ENCODE results near the gene THSD7B.

The THSD7B gene

DNA sequence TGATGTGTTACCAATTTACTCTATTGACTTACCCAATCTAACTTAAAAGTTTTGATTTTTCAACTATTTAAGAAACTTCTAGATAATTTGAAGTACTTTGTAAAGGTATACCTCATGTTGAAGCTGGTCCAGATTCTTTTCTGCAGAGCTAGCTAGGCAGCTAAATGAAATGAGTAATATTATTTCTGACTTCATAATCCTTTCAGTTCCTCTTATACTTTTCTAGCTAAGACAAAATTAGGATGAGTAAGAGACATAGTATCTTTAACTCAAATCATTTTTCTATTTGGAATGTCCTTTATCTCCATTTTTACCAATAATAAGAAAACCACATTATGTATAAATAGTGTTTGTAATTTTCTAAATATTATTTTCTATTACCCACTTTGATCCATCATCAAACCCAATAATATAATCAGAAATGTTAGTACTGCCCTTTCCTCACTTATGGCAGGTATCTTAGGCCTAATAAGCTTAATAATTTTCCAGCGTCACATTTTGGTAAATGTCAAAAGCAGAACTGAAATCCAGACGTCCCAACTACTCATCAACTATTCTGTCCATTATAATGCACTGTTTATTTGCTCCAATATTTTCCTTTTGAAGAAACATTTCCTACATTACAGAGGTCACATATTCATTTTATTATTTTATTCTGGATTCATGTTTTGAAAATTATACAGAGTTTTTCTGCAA, 456.6 kb downstream of the THSD7B start:
- H3K27ac ChIP-seq: no peak overlapping the region

GRCh38 chr2:137223722-137224121, 458.4 kb downstream of the THSD7B start:
- Histone ChIP-seq H3K4me3 (no peak overlapping the region), H3K27ac (no peak overlapping the region)

More for the DNA sequence above, 456.6 kb downstream of the THSD7B start:
- no peak overlapping the region for H3K4me3 ChIP-seq

DNA sequence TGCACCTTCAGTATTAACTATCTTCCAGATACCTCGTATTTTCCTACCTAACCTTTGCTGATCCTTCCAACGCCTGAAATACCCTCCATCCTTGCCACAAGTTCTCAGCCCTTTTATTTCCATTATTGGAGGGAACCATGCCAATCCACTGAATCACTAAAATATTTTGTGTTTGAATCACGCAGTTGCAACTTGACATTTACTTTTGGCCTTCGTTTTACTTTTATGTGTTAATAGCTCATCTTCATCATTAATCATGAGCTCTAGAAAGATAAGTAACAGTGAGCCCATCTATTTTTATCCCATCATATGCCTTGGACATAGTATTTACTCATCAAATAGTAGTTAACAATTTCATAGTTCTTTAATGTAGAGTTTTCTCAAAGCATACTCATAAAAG, 463.2 kb downstream of the THSD7B start:
- no peak overlapping the region for H3K27ac ChIP-seq
- H3K4me3 ChIP-seq: no peak overlapping the region

- Histone ChIP-seq H3K4me3 (no peak overlapping the region), H3K27ac (no peak overlapping the region)
Measured at GRCh38 chr2:137229834-137230233, 464.5 kb downstream of the THSD7B start.

- no peak overlapping the region for H3K4me3 ChIP-seq
- H3K27ac ChIP-seq: no peak overlapping the region
Measured at GRCh38 chr2:137231628-137232027, 466.3 kb downstream of the THSD7B start.

DNA sequence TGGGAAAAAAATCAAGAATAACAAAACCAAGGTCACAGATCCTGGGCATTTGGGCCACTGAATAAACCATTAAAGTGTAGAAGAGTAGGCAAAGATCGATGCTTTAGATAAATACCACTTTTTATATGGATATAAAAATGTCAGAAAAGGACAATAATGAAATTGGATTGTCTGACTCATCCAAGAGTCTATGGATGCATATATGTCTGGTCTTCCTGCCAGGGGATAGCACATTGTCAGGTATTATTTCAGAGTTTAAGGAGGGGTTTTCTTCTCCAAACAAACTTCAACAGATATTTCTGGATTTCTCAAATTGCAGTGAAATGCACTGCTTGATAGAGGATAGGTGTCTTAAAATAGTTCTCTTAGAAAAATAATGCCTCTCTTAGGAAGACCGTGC, 466.7 kb downstream of the THSD7B start:
- H3K4me3 ChIP-seq: no peak overlapping the region
- no peak overlapping the region for H3K27ac ChIP-seq

DNA sequence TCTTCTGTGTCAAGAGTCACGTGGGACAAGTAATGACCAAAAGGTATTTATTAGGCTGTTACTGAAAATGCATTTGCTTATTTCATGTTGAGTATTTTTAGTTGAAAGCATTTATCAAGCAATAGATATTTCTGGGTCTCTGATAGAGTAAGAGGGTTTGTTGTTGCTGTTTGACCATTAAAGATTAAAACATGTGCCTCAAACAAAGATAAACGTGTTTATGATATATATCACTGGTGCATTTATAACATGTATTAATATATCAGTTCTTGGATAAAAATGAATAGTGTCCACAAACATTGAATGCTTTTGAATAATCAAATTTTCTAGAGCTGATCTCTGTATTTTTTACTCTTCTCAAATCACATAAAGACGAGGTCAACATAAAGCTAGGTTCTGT, 467.7 kb downstream of the THSD7B start:
- Histone ChIP-seq H3K27ac (no peak overlapping the region), H3K4me3 (no peak overlapping the region)

DNA sequence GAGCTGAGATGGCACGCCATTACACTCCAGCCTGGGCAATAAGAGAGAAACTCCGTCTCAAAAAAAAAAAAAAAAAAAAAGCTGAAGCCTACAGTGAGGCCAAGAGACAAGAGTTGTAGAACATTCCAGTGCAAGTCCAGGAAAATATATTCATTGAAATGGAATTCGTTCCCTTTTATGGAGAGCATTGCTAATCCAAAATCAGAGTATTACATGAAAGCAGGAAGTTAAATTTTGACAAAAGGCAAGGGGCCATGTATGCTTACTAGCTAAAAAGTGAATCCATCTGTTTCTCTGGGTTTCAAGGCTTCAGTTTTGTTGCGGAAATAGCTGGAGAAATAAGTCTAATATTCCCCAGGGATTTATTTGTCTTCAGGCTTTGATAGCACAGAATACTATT, 471.7 kb downstream of the THSD7B start:
- peak overlapping the region in 1 of 21 experiments; percentile 15 for H3K27ac ChIP-seq
- no peak overlapping the region for H3K4me3 ChIP-seq

GRCh38 chr2:137238065-137238464, 472.7 kb downstream of the THSD7B start:
- peak overlapping the region in 1 of 21 experiments; percentile 9 for H3K27ac ChIP-seq
- no peak overlapping the region for H3K4me3 ChIP-seq

GRCh38 chr2:137249463-137250130, 484.3 kb downstream of the THSD7B start:
- Histone ChIP-seq H3K27ac (no peak overlapping the region), H3K4me3 (no peak overlapping the region)

DNA sequence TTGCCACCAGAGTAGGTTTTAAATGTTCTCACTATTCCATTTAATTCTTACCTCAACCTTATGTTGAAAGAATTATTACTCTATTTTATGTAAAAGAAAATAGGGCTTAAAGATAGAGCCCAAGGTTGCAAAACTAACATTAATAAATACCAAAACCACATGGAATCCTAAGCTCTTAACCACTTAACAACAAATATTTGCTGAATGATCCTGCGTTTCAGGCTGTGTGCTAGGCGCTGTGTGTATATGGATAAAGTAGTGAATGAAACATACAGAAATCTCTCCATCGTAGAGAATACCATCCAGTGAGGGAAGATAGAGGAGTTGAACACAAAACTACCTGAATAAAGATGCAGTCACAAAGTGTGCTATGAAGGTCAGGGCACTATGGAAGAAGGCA, 485.1 kb downstream of the THSD7B start:
- H3K27ac ChIP-seq: no peak overlapping the region
- H3K4me3 ChIP-seq: no peak overlapping the region

DNA sequence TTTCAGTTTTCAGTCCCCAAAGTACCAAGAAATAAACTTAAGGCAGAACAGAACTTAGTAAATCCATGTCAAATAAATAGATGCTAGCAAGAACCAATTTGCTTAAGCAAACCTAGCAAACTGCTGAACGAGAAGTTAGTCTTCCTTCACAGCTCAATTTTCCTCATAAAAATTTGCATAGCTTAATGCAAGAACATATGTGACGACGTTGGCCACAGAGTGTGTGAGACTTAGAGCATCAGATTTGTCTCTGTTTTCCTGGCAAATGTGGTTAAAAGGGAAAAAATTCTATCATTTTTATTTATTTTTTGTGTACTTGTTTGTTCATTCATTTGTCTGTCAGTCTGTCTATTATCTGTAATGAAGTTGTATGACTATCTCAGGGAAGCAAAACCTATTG, 485.7 kb downstream of the THSD7B start:
- H3K27ac ChIP-seq: no peak overlapping the region
- H3K4me3 ChIP-seq: no peak overlapping the region

GRCh38 chr2:137252934-137253333, 487.6 kb downstream of the THSD7B start:
- Histone ChIP-seq H3K4me3 (no peak overlapping the region), H3K27ac (no peak overlapping the region)

DNA sequence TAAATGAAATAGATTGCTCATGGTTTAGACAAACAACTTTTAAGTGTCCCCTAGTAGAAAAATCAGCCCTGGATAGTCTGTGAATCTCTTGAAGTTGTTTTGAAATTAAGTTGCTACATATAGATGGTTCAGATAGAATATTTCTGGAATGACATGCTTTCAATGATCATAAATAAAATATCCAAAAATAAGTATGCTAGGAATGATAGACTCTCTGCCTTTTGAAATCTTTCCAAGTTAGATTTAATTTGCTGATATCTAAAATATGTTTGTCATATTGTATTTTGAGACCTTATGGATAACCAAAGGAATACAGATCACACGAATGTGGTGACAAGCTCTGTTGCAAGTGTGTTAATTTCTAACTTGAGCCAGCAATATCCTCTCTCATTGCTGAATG, 488.7 kb downstream of the THSD7B start:
- Histone ChIP-seq H3K27ac (no peak overlapping the region), H3K4me3 (no peak overlapping the region)

GRCh38 chr2:137255345-137255744, 490.0 kb downstream of the THSD7B start:
- H3K27ac ChIP-seq: no peak overlapping the region
- H3K4me3 ChIP-seq: no peak overlapping the region

DNA sequence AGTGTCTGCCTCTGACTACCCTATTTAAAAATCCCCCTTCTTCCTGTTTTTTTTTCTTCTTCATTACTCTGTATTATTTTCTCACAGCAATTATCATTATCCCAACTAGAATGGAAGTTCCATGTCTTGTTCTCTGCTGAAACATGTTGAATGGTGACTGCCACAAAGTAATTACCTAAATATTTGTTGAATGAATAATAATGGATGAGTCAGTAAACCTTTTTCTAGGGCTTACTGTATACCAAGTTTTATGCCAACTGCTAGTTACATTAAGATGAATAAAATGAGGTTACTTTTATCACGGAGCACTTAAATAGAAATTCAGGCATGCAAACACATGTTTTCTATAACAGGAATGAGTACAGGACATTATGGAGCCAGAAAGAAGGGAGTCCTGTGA, 490.6 kb downstream of the THSD7B start:
- H3K4me3 ChIP-seq: no peak overlapping the region

GRCh38 chr2:137261881-137262585, 496.7 kb downstream of the THSD7B start:
- Histone ChIP-seq H3K4me3 (no peak overlapping the region), H3K27ac (no peak overlapping the region)

More for the DNA sequence above, 490.6 kb downstream of the THSD7B start:
- H3K27ac ChIP-seq: no peak overlapping the region

- Histone ChIP-seq H3K4me3 (no peak overlapping the region), H3K27ac (no peak overlapping the region)
Measured at GRCh38 chr2:137262594-137262993, 497.2 kb downstream of the THSD7B start.

DNA sequence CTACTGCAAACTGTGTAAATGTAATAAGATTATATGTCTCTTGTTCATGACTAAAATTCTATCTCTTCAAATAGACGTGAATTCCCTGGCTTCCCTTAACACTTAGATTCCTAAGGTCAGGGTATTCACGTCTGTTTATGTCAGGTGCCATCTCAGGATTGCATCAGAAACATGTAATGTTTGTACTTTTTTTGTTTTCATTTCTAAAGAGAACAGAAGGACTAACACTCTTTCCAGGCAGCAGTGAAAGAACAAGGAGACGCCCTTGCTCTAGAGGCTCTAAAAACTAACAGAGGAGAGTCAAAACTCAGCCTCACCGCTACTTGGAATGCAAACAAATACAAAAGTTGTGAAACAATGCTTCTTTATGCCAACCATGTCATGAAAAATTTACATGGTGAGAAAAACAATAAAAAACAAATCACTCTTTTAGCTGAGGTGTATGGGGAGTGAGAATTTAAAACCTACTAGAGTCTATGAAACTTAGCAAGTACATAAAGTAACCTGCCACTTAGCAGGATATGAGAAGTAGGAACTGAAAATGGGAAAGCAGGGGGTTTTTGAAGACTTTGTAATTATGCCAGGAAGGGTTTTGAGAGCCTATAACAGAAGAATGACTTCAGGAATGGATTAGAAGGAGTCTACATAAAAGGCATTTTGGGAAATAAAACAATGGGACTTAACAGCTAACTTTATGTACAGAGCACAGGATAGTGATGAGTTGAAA, 522.7 kb downstream of the THSD7B start:
- Histone ChIP-seq H3K4me3 (no peak overlapping the region), H3K27ac (no peak overlapping the region)

DNA sequence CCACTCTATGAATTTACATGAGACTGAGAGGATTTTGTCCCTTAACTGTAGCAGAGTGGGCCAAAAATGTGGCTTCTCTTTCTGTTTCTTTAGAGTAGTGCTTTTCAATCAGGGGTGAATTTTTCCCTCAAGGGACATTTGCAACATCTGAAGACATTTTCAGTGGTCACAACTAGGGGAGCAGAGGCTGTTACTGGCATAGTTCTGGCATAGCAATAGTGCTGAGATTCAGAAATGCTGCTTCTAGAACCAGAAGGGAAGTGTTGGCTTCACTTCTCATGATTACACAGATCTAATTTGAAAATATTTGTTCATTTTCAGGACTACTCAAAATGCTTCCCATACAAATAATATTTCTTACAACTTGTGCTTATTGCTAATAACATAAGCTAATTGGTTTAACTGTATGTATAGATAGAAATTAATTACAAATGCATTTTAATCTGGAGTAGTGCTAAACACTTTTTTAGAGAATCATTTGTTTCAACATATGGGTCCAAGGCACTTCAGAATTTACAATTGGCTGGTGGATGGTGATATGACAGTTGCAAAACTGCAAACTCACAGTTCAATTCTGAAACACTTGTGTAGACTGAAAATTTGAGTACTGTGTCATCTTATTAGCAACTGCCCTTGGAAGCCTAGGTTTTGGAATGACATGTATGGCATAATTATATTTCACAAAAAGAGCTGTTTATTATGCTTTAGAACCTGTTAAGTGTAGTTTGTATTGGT, 526.7 kb downstream of the THSD7B start:
- Histone ChIP-seq H3K4me3 (no peak overlapping the region), H3K27ac (no peak overlapping the region)

Measured in skin epidermis (tissue), 12 donors.